Peyer's patch (tissue), 4 donors: ENCODE results near the gene MRGPRG.

Experiments
- POLR2A ChIP-seq, 2 donors: fragments of 450-650 bp; IDR thresholded peaks; one replicate each; pipeline ENCODE4 v1.5.1; 2017; ENCODE audit warnings: antibody characterized with exemption in 2 of 2, mild to moderate bottlenecking in 2 of 2, moderate library complexity in 2 of 2
- TF ChIP-seq, protein P1 (sequence below), 6 experiments: fragments of 450-650 bp in 4 of 6; fragments of 200-600 bp in 2 of 6; sonication (generic) in 1 of 6; IDR thresholded peaks; one replicate each; pipeline ENCODE4 v1.5.1; 2017 to 2019; ENCODE audit warnings: antibody characterized with exemption in 6 of 6, mild to moderate bottlenecking in 3 of 6, moderate library complexity in 1 of 6

DNA sequence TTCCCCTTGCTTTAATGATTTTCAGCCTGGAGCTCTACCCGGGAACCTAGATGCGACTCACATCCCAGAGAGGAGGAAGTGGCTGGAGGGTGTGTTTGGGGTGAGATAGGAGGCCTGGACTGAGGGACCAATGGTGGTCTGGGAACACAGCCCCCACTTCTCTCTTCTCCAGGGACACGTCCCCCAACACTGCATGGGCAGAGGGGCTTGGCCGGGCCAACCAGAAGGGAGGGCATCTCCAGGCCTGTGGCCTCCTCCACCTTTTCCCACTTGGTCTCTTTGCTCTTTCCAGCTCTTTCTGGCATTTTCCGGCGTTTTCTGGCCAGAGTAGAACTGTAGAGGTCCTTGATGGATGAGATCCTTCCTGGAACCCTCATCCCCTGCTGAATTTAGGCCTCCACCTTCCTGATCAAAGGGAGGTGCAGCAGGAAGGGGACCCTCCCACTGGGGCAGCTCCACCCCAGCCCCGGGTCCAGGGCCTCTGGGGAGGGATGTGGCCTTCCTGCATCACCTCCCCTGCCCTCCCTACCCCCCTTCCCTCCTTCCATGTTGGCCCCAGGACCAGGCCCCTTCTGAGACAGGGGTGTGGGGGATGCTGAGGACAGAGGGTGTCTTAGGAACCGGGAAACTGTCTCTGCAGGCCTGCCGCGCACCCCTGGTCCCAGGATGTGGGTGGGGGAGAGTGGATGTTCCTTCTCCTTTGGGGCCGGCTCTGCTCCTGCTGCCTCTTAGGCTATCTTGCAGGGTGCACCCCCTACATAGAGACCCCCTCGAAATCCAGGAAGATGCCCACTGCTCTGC, 24.4 kb downstream of the MRGPRG start:
- no peak for TF ChIP-seq POLR2A (IDR thresholded peaks at IDR 0.05)
- TF ChIP-seq, protein P1, sequence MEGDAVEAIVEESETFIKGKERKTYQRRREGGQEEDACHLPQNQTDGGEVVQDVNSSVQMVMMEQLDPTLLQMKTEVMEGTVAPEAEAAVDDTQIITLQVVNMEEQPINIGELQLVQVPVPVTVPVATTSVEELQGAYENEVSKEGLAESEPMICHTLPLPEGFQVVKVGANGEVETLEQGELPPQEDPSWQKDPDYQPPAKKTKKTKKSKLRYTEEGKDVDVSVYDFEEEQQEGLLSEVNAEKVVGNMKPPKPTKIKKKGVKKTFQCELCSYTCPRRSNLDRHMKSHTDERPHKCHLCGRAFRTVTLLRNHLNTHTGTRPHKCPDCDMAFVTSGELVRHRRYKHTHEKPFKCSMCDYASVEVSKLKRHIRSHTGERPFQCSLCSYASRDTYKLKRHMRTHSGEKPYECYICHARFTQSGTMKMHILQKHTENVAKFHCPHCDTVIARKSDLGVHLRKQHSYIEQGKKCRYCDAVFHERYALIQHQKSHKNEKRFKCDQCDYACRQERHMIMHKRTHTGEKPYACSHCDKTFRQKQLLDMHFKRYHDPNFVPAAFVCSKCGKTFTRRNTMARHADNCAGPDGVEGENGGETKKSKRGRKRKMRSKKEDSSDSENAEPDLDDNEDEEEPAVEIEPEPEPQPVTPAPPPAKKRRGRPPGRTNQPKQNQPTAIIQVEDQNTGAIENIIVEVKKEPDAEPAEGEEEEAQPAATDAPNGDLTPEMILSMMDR (IDR thresholded peaks at IDR 0.05), result no peak
